ENCODE data around the gene ADSL. TPM values are rescaled to one million over a fixed set of nuclear protein-coding genes. Genes with fewer than 3 reads are reported as not detected.

Gene ADSL
- polyA plus RNA-seq, 1 of the 3 experiments (the other 2 are of a cell fraction), result 79.7 TPM

GRCh38 chr22:40420341-40421081 lies 74.2 kb downstream of the ADSL start:
- peaks cover 0 to 33% of the 10 kb centered on the region in 2 experiments for H3K36me3 ChIP-seq (replicated peaks in 1 of 2; ENCODE audit: control insufficient read depth in 1 of 2, insufficient read depth in 2 of 2, low read length in 1 of 2)
- no peak overlapping the region for H3K27ac ChIP-seq (ENCODE audit: low read depth in 2 of 2, low read length in 1 of 2)
- H3K4me2 ChIP-seq, result no peak overlapping the region
- no peak overlapping the region for H3K4me3 ChIP-seq (ENCODE audit: low read depth in 2 of 2, low read length in 1 of 2)
- H3K9ac ChIP-seq, result no peak overlapping the region
- POLR2A ChIA-PET, result no interaction called here
- no peak overlapping the region for H2AFZ ChIP-seq (ENCODE audit: low read depth)
- no peak for TF ChIP-seq EZH2phosphoT487 (IDR thresholded peaks at IDR 0.05; ENCODE audit: borderline replicate concordance, low read depth)
- TF ChIP-seq REST (IDR thresholded peaks at IDR 0.05; ENCODE audit: low read depth, low read length), result no peak
- TF ChIP-seq NRF1 (IDR thresholded peaks at IDR 0.05; ENCODE audit: low read depth, low read length), result no peak
- no peak for TF ChIP-seq CTCF (IDR thresholded peaks at IDR 0.05)
- no peak for TF ChIP-seq FOXJ3 (CRISPR knock-in tag; IDR thresholded peaks at IDR 0.05)
- no peak for TF ChIP-seq CHD2 (IDR thresholded peaks at IDR 0.05; ENCODE audit: low read length, partially characterized antibody)
- no peak for TF ChIP-seq GABPA (IDR thresholded peaks at IDR 0.05; ENCODE audit: low read depth)
- TF ChIP-seq TAF1 (IDR thresholded peaks at IDR 0.05; ENCODE audit: borderline replicate concordance, low read depth, low read length), result no peak
- no peak for TF ChIP-seq USF1 (IDR thresholded peaks at IDR 0.05; ENCODE audit: borderline replicate concordance, low read depth)
- TF ChIP-seq YY1 (IDR thresholded peaks at IDR 0.05; ENCODE audit: low read depth), result no peak
- no peak for TF ChIP-seq ELF1 (IDR thresholded peaks at IDR 0.05)
- TF ChIP-seq FOXM1 (IDR thresholded peaks at IDR 0.05; ENCODE audit: low read depth), result no peak
- no peak for TF ChIP-seq RXRA (IDR thresholded peaks at IDR 0.05; ENCODE audit: borderline replicate concordance, low read depth)
- no peak for TF ChIP-seq RCOR1 (IDR thresholded peaks at IDR 0.05; ENCODE audit: low read length)
- TF ChIP-seq USF2 (IDR thresholded peaks at IDR 0.05; ENCODE audit: borderline replicate concordance, low read depth, low read length), result no peak
- TF ChIP-seq TEAD4 (IDR thresholded peaks at IDR 0.05; ENCODE audit: borderline replicate concordance, insufficient read depth), result no peak
- H4K20me1 ChIP-seq (ENCODE audit: insufficient read depth), result no peaks in the 10 kb centered on the region
- H3K4me1 ChIP-seq (ENCODE audit: control insufficient read depth in 1 of 2, insufficient read depth in 2 of 2, low read depth in 1 of 2, low read length in 1 of 2), result peaks cover 0 to 4% of the 10 kb centered on the region in 2 experiments; a peak in 1 of 4 replicates
- WGBS (ENCODE audit: low lambda C conversion rate), result 100% methylated on average over 1 of the region's 18 CpGs
- CTCF ChIA-PET, result no interaction called here
- H3K9me2 ChIP-seq, result no peaks in the 10 kb centered on the region
- no peaks in the 10 kb centered on the region for H3F3A ChIP-seq (replicated peaks; ENCODE audit: insufficient read depth)
- H3K9me3 ChIP-seq, result no peaks in the 10 kb centered on the region
- H3K79me2 ChIP-seq (ENCODE audit: insufficient read depth), result no peaks in the 10 kb centered on the region
- H3K27me3 ChIP-seq (ENCODE audit: insufficient read depth), result no peaks in the 10 kb centered on the region
- no peak for DNase-seq

Measured in SK-N-SH (cell line).